Liver (tissue), 9 donors: ENCODE results near the gene AMIGO1. TPM values are rescaled to one million over a fixed set of nuclear protein-coding genes. Genes with fewer than 3 reads are reported as not detected.
A peak's percentile ranks its signal among the peaks of the same experiment; 100 is the strongest.

Experiments
- DNase-seq: peaks from one replicate; pipeline ENCODE4 v3.0.0-alpha.2; 2017; ENCODE audit warnings: low spot score
- H3K27ac ChIP-seq, 2 donors: one replicate each; pipeline ENCODE4 v1.7.0; 2013; ENCODE audit warnings: inconsistent platforms in 2 of 2, low read length in 2 of 2, control low read depth in 1 of 2, low read depth in 1 of 2, mild to moderate bottlenecking in 1 of 2
- H3K27me3 ChIP-seq, 4 donors: one replicate each; pipeline versions ENCODE4 v1.6.1 to v1.7.0; 2013; ENCODE audit warnings: low read length in 3 of 4, inconsistent platforms in 1 of 4, mild to moderate bottlenecking in 1 of 4, moderate library complexity in 1 of 4; ENCODE audit not compliant: control insufficient read depth in 4 of 4, insufficient read depth in 4 of 4
- H3K36me3 ChIP-seq, 4 donors: one replicate each; pipeline versions ENCODE4 v1.6.1 to v1.7.0; 2013; ENCODE audit warnings: low read length in 3 of 4, mild to moderate bottlenecking in 3 of 4, low read depth in 1 of 4, moderate library complexity in 1 of 4; ENCODE audit not compliant: control insufficient read depth in 4 of 4, insufficient read depth in 3 of 4
- H3K4me1 ChIP-seq, 4 donors: one replicate each; pipeline versions ENCODE4 v1.6.1 to v1.7.0; 2013; ENCODE audit warnings: low read length in 3 of 4, mild to moderate bottlenecking in 3 of 4, moderate library complexity in 1 of 4; ENCODE audit not compliant: control insufficient read depth in 4 of 4, insufficient read depth in 4 of 4
- H3K4me3 ChIP-seq, 3 donors: one replicate each; pipeline versions ENCODE4 v1.6.1 to v1.7.0; 2013; ENCODE audit warnings: low read length in 3 of 3, control low read depth in 1 of 3, low read depth in 1 of 3, mild to moderate bottlenecking in 1 of 3
- H3K9ac ChIP-seq, 2 donors: one replicate each; pipeline ENCODE4 v1.7.0; 2013; ENCODE audit warnings: low read length in 2 of 2, mild to moderate bottlenecking in 2 of 2, moderate library complexity in 2 of 2, control low read depth in 1 of 2, low read depth in 1 of 2
- H3K9me3 ChIP-seq, 4 donors: one replicate each; pipeline versions ENCODE4 v1.6.1 to v1.7.0; 2013; ENCODE audit warnings: low read length in 3 of 4; ENCODE audit not compliant: control insufficient read depth in 4 of 4
- ATF3 ChIP-seq: IDR thresholded peaks from 2 replicates; pipeline ENCODE4 v1.6.1; 2016; ENCODE audit warnings: antibody characterized with exemption
- FOXA1 ChIP-seq: IDR thresholded peaks from 2 replicates; pipeline ENCODE4 v1.6.1; 2016; ENCODE audit warnings: antibody characterized with exemption
- FOXA2 ChIP-seq: IDR thresholded peaks from 2 replicates; pipeline ENCODE4 v1.6.1; 2016; ENCODE audit warnings: antibody characterized with exemption
- GABPA ChIP-seq, 2 donors: IDR thresholded peaks in 1 of 2; conservative IDR thresholded peaks in 1 of 2; 2 replicates each; pipeline ENCODE4 v1.6.1; 2016; ENCODE audit warnings: antibody characterized with exemption in 2 of 2, mild to moderate bottlenecking in 1 of 2, moderate library complexity in 1 of 2
- HNF4A ChIP-seq, 2 donors: conservative IDR thresholded peaks; 2 replicates each; pipeline ENCODE4 v1.6.1; 2016; ENCODE audit warnings: antibody characterized with exemption in 2 of 2, mild to moderate bottlenecking in 2 of 2
- HNF4G ChIP-seq: IDR thresholded peaks from 2 replicates; pipeline ENCODE4 v1.6.1; 2016; ENCODE audit warnings: antibody characterized with exemption
- NR2F2 ChIP-seq: IDR thresholded peaks from 2 replicates; pipeline ENCODE4 v1.6.1; 2016; ENCODE audit warnings: antibody characterized with exemption
- RAD21 ChIP-seq, 2 donors: IDR thresholded peaks; 2 replicates each; pipeline ENCODE4 v1.6.1; 2016; ENCODE audit warnings: antibody characterized with exemption in 2 of 2, mild to moderate bottlenecking in 2 of 2
- RXRA ChIP-seq, 2 donors: IDR thresholded peaks; 2 replicates each; pipeline ENCODE4 v1.6.1; 2017 to 2018; ENCODE audit warnings: antibody characterized with exemption in 2 of 2, mild to moderate bottlenecking in 1 of 2
- SP1 ChIP-seq: IDR thresholded peaks from 2 replicates; pipeline ENCODE4 v1.6.1; 2018; ENCODE audit warnings: antibody characterized with exemption, mild to moderate bottlenecking
- TAF1 ChIP-seq: conservative IDR thresholded peaks from 2 replicates; pipeline ENCODE4 v1.6.1; 2016; ENCODE audit warnings: antibody characterized with exemption, mild to moderate bottlenecking
- ZBTB33 ChIP-seq: IDR thresholded peaks from 2 replicates; pipeline ENCODE4 v1.6.1; 2016; ENCODE audit warnings: antibody characterized with exemption
- WGBS: extraction: QIAGEN DNeasy Blood & Tissue Kit; methylation state at CpG from one replicate; pipeline ENCODE4 v1.1.7; 2013; 5-methylcytosine and 5-hydroxymethylcytosine counted together
- polyA plus RNA-seq, 2 donors: library from polyadenylated mRNA; stranded (reverse) in 1 of 2; unstranded in 1 of 2; fragments of 200-250 nt in 1 of 2; fragments of >200 nt in 1 of 2; fragmentation: Nextera tagmentation in 1 of 2; extraction: Ambion mirVana in 1 of 2; gene quantifications; one replicate each; pipeline versions ENCODE4 v1.2.1 to v1.2.3, GENCODE V29; 2013 to 2015
- total RNA-seq, 2 donors: library from RNA; depleted of rRNA; stranded (reverse); fragments of >200 nt; gene quantifications; one replicate each; pipeline ENCODE4 v1.2.3, GENCODE V29; 2014
- TF ChIP-seq, protein P1 (sequence below): fragments of 150-350 bp; IDR thresholded peaks from 2 replicates; pipeline ENCODE4 v1.5.1; 2017; ENCODE audit warnings: improper control_type of control experiment, low read depth, low read length; ENCODE audit not compliant: missing input control
- TF ChIP-seq, protein P2 (sequence below): IDR thresholded peaks from 2 replicates; pipeline ENCODE4 v1.6.1; 2016; ENCODE audit warnings: antibody characterized with exemption, mild to moderate bottlenecking
- TF ChIP-seq, protein P3 (sequence below): IDR thresholded peaks from 2 replicates; pipeline ENCODE4 v1.6.1; 2016; ENCODE audit warnings: antibody characterized with exemption
- donor health status: healthy.
- donor health status: healthy.
- donor health status: healthy.
- donor health status: healthy.
- donor health status: healthy.

AMIGO1 gene
- total and polyA plus RNA-seq, 4 donors: 0.75 to 4.6 (median 1.9) TPM

GRCh38 chr1:109499081-109499480 is 10.4 kb downstream of the AMIGO1 start (continued):
- TF ChIP-seq, protein P1, sequence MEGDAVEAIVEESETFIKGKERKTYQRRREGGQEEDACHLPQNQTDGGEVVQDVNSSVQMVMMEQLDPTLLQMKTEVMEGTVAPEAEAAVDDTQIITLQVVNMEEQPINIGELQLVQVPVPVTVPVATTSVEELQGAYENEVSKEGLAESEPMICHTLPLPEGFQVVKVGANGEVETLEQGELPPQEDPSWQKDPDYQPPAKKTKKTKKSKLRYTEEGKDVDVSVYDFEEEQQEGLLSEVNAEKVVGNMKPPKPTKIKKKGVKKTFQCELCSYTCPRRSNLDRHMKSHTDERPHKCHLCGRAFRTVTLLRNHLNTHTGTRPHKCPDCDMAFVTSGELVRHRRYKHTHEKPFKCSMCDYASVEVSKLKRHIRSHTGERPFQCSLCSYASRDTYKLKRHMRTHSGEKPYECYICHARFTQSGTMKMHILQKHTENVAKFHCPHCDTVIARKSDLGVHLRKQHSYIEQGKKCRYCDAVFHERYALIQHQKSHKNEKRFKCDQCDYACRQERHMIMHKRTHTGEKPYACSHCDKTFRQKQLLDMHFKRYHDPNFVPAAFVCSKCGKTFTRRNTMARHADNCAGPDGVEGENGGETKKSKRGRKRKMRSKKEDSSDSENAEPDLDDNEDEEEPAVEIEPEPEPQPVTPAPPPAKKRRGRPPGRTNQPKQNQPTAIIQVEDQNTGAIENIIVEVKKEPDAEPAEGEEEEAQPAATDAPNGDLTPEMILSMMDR: no peak
- no peak for TF ChIP-seq FOXA2

DNA sequence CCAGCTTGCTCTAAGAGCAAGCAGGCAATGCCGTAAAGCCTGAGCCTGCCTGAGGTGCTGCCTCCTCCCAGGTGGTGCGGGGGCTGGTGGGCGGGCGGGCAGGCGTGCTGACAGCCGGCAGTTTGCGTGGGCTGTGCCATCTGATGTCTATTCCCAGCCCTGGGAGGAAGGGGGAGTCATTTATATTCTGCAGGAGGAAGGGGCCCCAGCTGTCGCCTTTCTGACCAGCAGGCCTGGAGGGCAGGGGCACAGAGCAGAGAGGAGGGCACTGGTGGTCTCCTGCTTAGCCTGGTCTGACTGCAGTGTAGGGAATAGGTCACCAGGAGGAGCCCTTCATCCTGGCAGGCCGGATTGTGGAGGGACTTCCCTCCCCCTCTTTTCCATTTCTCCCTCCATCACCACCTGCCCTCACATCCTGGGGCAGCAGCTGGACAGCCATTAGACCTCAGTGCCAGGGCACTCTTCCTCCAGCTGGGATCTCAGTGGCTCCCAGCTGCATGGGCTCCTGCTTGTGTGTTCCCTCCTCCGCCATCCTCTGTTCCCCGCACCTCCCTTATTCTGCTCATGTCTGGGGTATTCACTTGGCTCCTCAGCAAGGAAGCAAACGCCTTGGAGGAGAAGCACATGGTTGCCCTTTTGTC is 11.2 kb downstream of the AMIGO1 start:
- Histone ChIP-seq H3K4me1 (peaks cover 0 to 12% (median 8%) of the 10 kb centered on the region in 4 donors), H3K36me3 (peaks cover 0 to 15% (median 9%) of the 10 kb centered on the region in 4 donors)
- WGBS: 86% methylated on average over 12 of the region's 12 CpGs

GRCh38 chr1:109497449-109498160 is 11.9 kb downstream of the AMIGO1 start:
- H3K9me3 ChIP-seq: no peaks in the 10 kb centered on the region
- H3K4me1 ChIP-seq: peaks cover 0 to 12% (median 8%) of the 10 kb centered on the region in 4 donors
- H3K36me3 ChIP-seq: peaks cover 0 to 15% (median 9%) of the 10 kb centered on the region in 4 donors
- H3K9ac ChIP-seq: no peak overlapping the region
- no peak overlapping the region for H3K4me3 ChIP-seq
- DNase-seq: no peak
- 75% methylated on average over 9 of the region's 9 CpGs for WGBS
- no peaks in the 10 kb centered on the region for H3K27me3 ChIP-seq
- no peak overlapping the region for H3K27ac ChIP-seq
- TF ChIP-seq RXRA (IDR thresholded peaks at IDR 0.05): no peak
- TF ChIP-seq NR2F2: no peak
- no peak for TF ChIP-seq ZBTB33
- TF ChIP-seq ATF3: no peak
- no peak for TF ChIP-seq FOXA2
- no peak for TF ChIP-seq SP1
- TF ChIP-seq GABPA (IDR thresholded peaks at IDR 0.05 in 1 of 2, conservative IDR thresholded peaks at IDR 0.05 in 1 of 2): no peak
- TF ChIP-seq HNF4G: no peak
- no peak for TF ChIP-seq TAF1
- TF ChIP-seq, protein P2, sequence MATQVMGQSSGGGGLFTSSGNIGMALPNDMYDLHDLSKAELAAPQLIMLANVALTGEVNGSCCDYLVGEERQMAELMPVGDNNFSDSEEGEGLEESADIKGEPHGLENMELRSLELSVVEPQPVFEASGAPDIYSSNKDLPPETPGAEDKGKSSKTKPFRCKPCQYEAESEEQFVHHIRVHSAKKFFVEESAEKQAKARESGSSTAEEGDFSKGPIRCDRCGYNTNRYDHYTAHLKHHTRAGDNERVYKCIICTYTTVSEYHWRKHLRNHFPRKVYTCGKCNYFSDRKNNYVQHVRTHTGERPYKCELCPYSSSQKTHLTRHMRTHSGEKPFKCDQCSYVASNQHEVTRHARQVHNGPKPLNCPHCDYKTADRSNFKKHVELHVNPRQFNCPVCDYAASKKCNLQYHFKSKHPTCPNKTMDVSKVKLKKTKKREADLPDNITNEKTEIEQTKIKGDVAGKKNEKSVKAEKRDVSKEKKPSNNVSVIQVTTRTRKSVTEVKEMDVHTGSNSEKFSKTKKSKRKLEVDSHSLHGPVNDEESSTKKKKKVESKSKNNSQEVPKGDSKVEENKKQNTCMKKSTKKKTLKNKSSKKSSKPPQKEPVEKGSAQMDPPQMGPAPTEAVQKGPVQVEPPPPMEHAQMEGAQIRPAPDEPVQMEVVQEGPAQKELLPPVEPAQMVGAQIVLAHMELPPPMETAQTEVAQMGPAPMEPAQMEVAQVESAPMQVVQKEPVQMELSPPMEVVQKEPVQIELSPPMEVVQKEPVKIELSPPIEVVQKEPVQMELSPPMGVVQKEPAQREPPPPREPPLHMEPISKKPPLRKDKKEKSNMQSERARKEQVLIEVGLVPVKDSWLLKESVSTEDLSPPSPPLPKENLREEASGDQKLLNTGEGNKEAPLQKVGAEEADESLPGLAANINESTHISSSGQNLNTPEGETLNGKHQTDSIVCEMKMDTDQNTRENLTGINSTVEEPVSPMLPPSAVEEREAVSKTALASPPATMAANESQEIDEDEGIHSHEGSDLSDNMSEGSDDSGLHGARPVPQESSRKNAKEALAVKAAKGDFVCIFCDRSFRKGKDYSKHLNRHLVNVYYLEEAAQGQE: no peak
- TF ChIP-seq, protein P3, sequence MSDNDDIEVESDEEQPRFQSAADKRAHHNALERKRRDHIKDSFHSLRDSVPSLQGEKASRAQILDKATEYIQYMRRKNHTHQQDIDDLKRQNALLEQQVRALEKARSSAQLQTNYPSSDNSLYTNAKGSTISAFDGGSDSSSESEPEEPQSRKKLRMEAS: no peak
- no peak for TF ChIP-seq HNF4A (conservative IDR thresholded peaks at IDR 0.05)
- no peak for TF ChIP-seq FOXA1
- no peak for TF ChIP-seq RAD21 (IDR thresholded peaks at IDR 0.05)

More for the DNA sequence above, 11.2 kb downstream of the AMIGO1 start:
- Histone ChIP-seq H3K9ac (no peak overlapping the region), H3K4me3 (no peak overlapping the region), H3K27ac (no peak overlapping the region), H3K9me3 (no peaks in the 10 kb centered on the region), H3K27me3 (no peaks in the 10 kb centered on the region)
- TF ChIP-seq HNF4G: no peak
- peak; percentile 22 to 68 for TF ChIP-seq RAD21 (IDR thresholded peaks at IDR 0.05)
- TF ChIP-seq, protein P1: peak; percentile 35
- no peak for DNase-seq
